Karpas-422 (cell line): ENCODE data around the gene ZFP1. TPM values are rescaled to one million over a fixed set of nuclear protein-coding genes. Genes with fewer than 3 reads are reported as not detected.

ENCODE experiments used
- DNase-seq: peaks from one replicate; pipeline ENCODE4 v3.0.0-alpha.2; 2015
- H2AFZ ChIP-seq: fragments of 200-600 bp; sonication (generic); 2 replicates; pipeline ENCODE4 v1.6.1; 2014; ENCODE audit warnings: antibody characterized with exemption, low read length, mixed read lengths
- H3K27ac ChIP-seq: fragments of 200-600 bp; sonication (generic); 2 replicates; pipeline ENCODE4 v1.5.1; 2014; ENCODE audit warnings: mild to moderate bottlenecking, low read length, moderate library complexity
- H3K27me3 ChIP-seq: fragments of 200-600 bp; sonication (generic); 2 replicates; pipeline ENCODE4 v1.6.1; 2014; ENCODE audit warnings: low read length, mixed read lengths
- H3K36me3 ChIP-seq: fragments of 200-600 bp; sonication (generic); 2 replicates; pipeline ENCODE4 v1.6.1; 2014; ENCODE audit warnings: low read length, mixed read lengths; ENCODE audit not compliant: insufficient read depth
- H3K4me1 ChIP-seq: fragments of 200-600 bp; sonication (generic); 2 replicates; pipeline ENCODE4 v1.6.1; 2014; ENCODE audit warnings: mild to moderate bottlenecking, low read length, mixed read lengths
- H3K4me2 ChIP-seq: fragments of 200-600 bp; sonication (generic); 2 replicates; pipeline ENCODE4 v1.6.1; 2014; ENCODE audit warnings: low read length, low read depth, mild to moderate bottlenecking; ENCODE audit not compliant: poor library complexity, severe bottlenecking
- H3K4me3 ChIP-seq: fragments of 200-600 bp; sonication (generic); 2 replicates; pipeline ENCODE4 v1.5.1; 2014; ENCODE audit warnings: mild to moderate bottlenecking, antibody characterized with exemption, low read length, mixed read lengths
- H3K79me2 ChIP-seq: fragments of 200-600 bp; sonication (generic); 2 replicates; pipeline ENCODE4 v1.6.1; 2014; ENCODE audit warnings: mild to moderate bottlenecking, low read length, mixed read lengths
- H3K9ac ChIP-seq: fragments of 200-600 bp; sonication (generic); 2 replicates; pipeline ENCODE4 v1.6.0; 2014; ENCODE audit warnings: low read length
- H3K9me2 ChIP-seq: fragments of 200-600 bp; sonication (generic), shearing (Covaris generic); replicated peaks from 2 replicates; pipeline ENCODE4 v1.6.0; 2014; ENCODE audit warnings: mild to moderate bottlenecking, low read length, moderate library complexity; ENCODE audit not compliant: insufficient read depth
- H3K9me3 ChIP-seq: fragments of 300-700, 200-600 bp; sonication (generic); 2 replicates; pipeline ENCODE4 v1.6.1; 2014; ENCODE audit warnings: low read length, mixed read lengths
- H4K20me1 ChIP-seq: fragments of 200-600 bp; sonication (generic); 2 replicates; pipeline ENCODE4 v1.6.1; 2014; ENCODE audit warnings: mild to moderate bottlenecking, antibody characterized with exemption, low read length, low read depth; ENCODE audit not compliant: insufficient read depth
- total RNA-seq: library from RNA; depleted of rRNA; stranded (reverse); fragments of >200 nt; shearing (Covaris generic); gene quantifications from 2 replicates; pipeline ENCODE4 v1.2.3, GENCODE V29; 2014; ENCODE audit warnings: low replicate concordance

ZFP1 gene
- total RNA-seq, 1 experiment from 2014 or later, result 23.0 TPM

DNA sequence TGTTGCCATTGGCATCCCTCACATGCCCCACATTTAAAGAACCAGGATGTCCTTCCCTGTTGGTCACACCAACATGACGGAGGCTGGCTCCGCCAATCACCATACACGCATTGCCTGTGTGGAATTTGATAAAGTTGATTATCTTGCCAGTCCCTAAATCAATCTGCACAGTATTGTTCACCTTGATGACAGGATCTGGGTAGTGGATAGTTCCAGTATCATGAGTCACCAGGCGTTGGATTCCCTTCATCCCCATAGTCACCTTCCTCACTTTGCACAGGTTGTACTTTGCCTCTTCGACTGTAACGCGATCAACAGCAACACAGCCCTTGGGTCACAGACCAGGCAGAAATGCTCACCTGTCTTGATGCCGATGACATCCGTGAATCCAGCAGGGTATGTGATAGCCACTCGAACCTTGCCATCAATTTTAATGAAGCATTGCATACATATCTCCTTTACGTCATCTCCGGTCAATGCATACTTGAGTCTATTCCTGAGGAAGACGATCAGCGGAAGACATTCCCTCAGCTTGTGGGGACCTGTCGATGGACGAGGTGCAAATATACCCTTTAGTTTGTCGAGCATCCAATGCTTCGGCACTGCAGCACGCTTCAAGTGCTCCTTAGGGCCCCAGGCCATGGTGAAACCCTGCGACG lies 44.4 kb downstream of the ZFP1 start:
- Histone ChIP-seq H3K4me1 (peaks cover 6% of the 10 kb centered on the region; the same call in 1 of the 2 replicates), H3K9me2 (no peaks in the 10 kb centered on the region), H3K27me3 (no peaks in the 10 kb centered on the region), H3K36me3 (no peaks in the 10 kb centered on the region), H3K9ac (no peak overlapping the region), H3K79me2 (no peaks in the 10 kb centered on the region), H4K20me1 (no peaks in the 10 kb centered on the region), H3K9me3 (no peaks in the 10 kb centered on the region), H2AFZ (no peak overlapping the region), H3K4me2 (no peak overlapping the region), H3K4me3 (no peak overlapping the region), H3K27ac (no peak overlapping the region)
- DNase-seq, result no peak

DNA sequence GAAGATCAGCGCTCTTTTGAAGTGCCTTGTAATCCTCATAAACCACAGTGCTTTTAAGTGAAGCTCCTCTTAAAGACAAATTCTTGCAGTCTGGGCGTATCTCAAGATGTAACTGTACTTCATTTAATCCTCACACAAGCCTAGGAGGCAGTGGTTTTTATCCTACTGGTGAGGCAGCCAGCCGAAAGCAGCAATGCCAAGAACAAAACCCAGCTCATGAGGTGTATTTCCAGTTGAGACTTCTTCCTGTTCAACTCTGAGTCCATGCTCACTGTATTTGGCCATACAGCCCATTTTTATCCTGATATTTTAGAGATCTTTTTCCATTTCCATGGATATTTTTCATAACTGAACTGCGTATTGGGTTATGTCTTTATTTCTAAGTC lies 44.9 kb downstream of the ZFP1 start:
- Histone ChIP-seq H3K9me2 (no peaks in the 10 kb centered on the region), H3K36me3 (no peaks in the 10 kb centered on the region), H3K9ac (no peak overlapping the region), H3K9me3 (no peaks in the 10 kb centered on the region), H3K4me3 (no peak overlapping the region), H3K4me1 (peaks cover 6% of the 10 kb centered on the region; the same call in 1 of the 2 replicates), H3K27ac (no peak overlapping the region), H3K27me3 (no peaks in the 10 kb centered on the region), H3K79me2 (no peaks in the 10 kb centered on the region), H3K4me2 (no peak overlapping the region), H2AFZ (no peak overlapping the region), H4K20me1 (no peaks in the 10 kb centered on the region)
- no peak for DNase-seq

DNA sequence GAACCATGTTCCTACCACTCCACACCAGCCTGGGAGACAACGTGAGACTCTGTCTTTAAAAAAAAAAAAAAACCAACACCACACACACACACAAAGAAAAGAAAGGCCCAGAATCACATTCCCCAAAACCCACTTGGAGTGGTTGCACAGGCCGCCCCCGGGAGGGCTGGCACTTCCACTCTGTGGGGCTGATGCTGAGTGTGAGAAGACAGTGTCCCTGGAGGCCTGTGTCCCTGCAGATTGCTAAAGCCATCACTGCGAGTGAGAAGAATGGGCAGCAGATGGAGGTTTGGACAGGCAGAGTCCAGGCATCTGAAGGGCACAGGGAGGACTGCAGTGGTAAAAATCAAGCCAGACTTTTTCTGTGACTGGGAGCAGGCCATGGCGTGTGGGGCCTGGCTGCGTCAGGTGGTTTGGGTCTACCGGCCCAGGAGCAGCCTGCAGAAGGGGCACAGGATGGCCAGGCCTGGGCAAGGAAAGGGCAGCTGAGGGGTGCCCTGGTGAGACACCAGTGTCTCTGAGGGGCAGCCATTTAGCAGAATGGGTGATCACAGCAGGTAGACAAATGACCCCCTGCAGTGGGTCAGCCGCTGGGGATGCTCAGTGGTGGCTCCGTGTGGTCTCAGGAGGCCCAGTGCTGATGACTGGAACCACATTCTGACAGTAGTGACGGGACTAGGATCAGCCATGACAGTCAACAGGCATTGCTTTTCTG lies 45.6 kb downstream of the ZFP1 start:
- Histone ChIP-seq H3K4me1 (peaks cover 6% of the 10 kb centered on the region; the same call in 1 of the 2 replicates), H3K27me3 (no peaks in the 10 kb centered on the region), H3K9ac (no peak overlapping the region), H3K79me2 (no peaks in the 10 kb centered on the region), H4K20me1 (no peaks in the 10 kb centered on the region), H3K4me2 (no peak overlapping the region), H3K36me3 (no peaks in the 10 kb centered on the region), H3K4me3 (no peak overlapping the region), H3K9me3 (no peaks in the 10 kb centered on the region), H2AFZ (no peak overlapping the region), H3K9me2 (no peaks in the 10 kb centered on the region), H3K27ac (no peak overlapping the region)
- no peak for DNase-seq

DNA sequence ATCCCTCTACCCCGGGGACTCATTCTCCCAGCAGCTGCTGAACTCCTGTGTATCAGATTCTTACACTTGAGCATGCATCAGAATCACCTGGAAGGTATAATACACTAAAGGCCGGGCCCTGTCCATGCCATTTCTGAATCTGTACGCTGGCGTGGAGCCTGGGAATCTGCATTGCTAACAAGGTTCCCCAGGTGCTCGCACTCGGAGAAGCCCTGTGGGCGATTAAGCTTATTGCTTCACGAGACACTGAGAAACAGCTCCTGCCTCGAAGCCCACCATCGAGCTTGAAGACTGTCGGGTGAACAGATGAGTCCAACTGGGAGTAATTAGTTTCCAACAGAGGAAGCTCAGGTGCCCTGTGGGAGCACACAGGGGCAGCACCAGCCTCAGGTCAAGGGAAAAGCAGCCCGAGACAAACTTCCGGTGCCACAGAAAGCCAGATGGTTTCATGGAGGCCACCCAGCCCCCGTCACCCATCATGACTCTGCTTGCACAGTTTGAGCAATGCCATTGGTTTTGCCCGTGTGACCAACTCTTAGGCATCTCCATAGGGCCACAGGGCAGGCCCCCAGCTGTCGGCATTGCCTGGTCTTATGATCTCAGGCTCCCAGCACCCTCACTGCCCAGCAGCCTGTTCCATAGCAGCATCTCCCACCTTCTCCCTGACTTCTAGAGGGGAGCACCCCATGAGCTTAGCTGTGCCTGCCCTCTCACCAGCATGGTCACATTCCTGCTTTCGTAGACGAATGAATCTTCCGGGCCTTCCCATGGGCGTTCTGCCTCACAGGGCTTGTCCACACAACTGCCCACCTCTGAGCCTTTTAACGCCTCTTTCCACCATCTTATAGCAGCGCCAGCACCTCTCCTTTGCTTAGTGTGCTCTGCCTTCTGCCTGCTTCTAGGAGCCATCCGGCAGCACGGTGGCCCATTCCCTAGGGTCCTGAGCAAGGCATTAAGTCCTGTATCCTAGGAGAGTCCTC lies 47.8 kb downstream of the ZFP1 start:
- Histone ChIP-seq H3K27me3 (no peaks in the 10 kb centered on the region), H3K36me3 (no peaks in the 10 kb centered on the region), H3K9me2 (no peaks in the 10 kb centered on the region), H3K9ac (no peak overlapping the region), H3K4me3 (no peak overlapping the region), H3K79me2 (no peaks in the 10 kb centered on the region), H4K20me1 (no peaks in the 10 kb centered on the region), H3K27ac (no peak overlapping the region), H3K4me2 (no peak overlapping the region), H2AFZ (no peak overlapping the region), H3K9me3 (no peaks in the 10 kb centered on the region), H3K4me1 (peaks cover 8% of the 10 kb centered on the region)
- no peak for DNase-seq

DNA sequence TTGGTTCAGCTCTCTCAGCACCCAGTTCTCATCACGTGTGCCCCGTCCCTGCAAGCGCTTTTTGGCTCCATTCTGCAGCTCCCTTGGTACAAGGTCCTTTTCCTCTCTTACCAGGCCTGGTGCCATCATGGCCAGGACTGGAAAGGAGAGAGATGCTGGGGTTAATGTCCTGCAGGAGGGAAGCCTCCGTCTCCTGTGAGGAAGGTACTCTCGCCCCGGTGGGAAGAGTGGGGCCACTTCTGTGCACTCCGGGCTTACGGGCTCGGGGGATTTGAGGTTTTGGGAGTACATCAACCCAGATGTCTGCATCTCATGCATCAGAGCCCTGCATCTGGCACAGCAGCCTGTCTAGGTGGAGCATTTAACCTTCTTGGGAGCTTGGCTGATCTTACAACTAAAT lies 48.5 kb downstream of the ZFP1 start:
- no peaks in the 10 kb centered on the region for H3K36me3 ChIP-seq
- no peaks in the 10 kb centered on the region for H3K79me2 ChIP-seq
- no peak overlapping the region for H3K27ac ChIP-seq
- no peaks in the 10 kb centered on the region for H4K20me1 ChIP-seq
- no peak overlapping the region for H3K4me2 ChIP-seq
- no peak overlapping the region for H2AFZ ChIP-seq
- H3K9ac ChIP-seq, result no peak overlapping the region
- no peak for DNase-seq
- peaks cover 11% of the 10 kb centered on the region for H3K4me1 ChIP-seq
- no peaks in the 10 kb centered on the region for H3K9me3 ChIP-seq
- H3K27me3 ChIP-seq, result no peaks in the 10 kb centered on the region
- H3K9me2 ChIP-seq, result no peaks in the 10 kb centered on the region
- H3K4me3 ChIP-seq, result no peak overlapping the region

DNA sequence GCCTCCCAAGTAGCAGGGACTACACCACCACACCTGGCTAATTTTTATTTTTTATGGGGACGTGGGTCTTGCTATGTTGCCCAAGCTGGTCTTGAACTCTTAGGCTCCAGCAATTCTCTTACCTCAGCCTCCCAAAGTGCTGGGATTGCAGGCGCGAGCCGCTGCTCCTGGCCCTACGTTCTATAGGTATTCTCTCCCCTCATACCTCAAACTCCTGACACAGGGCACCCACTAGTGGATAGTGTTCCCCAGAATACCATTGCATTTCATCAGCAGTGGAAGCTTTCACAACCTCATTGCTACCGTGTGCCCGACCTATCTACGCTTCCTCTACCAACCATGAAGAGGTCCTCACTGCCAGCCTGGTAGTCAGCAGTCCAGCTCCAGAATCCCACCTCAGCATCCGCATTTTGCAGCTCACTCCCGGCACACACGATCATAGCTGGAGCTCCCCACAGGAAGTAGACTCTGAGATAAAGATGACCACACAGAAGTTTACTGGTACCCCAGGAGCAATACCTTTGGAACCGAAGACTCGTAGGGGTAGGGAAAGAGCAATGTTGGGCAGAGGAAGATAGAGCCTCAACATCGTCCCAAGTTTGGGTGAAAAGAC lies 49.3 kb downstream of the ZFP1 start:
- Histone ChIP-seq H2AFZ (no peak overlapping the region), H4K20me1 (no peaks in the 10 kb centered on the region), H3K36me3 (no peaks in the 10 kb centered on the region), H3K27ac (no peak overlapping the region), H3K4me1 (peaks cover 11% of the 10 kb centered on the region), H3K9me3 (no peaks in the 10 kb centered on the region), H3K4me3 (no peak overlapping the region), H3K4me2 (no peak overlapping the region), H3K9me2 (no peaks in the 10 kb centered on the region), H3K27me3 (no peaks in the 10 kb centered on the region), H3K9ac (no peak overlapping the region), H3K79me2 (no peaks in the 10 kb centered on the region)
- DNase-seq, result no peak

DNA sequence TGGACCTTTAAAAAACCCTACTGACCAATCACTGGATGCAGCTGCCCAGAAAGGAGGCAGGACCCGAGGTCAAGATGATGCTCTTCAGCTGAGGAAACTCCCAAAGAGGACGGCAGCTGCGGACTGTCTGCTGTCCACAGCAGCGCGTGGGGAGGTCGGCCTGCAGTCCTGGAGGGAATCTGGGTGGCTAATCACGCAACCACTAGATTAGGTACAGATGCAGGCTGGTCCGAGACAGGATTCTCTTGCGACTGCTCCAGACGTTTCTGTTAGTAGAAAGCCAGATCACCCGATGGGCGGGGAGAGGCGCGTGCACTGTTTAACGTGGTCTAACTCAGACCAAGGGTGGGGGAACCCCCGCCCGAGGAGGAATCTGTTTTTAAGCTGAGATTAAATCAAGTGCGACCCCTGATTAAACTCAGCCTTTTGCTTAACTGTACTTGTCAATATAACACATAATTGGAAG lies 49.8 kb downstream of the ZFP1 start:
- Histone ChIP-seq H3K27me3 (no peaks in the 10 kb centered on the region), H3K4me3 (no peak overlapping the region), H3K9me3 (no peaks in the 10 kb centered on the region), H3K36me3 (no peaks in the 10 kb centered on the region), H3K4me2 (no peak overlapping the region), H3K4me1 (peaks cover 11% of the 10 kb centered on the region), H3K27ac (no peak overlapping the region), H3K9me2 (no peaks in the 10 kb centered on the region), H4K20me1 (no peaks in the 10 kb centered on the region), H3K9ac (no peak overlapping the region), H3K79me2 (no peaks in the 10 kb centered on the region), H2AFZ (no peak overlapping the region)
- DNase-seq, result no peak
